Left ventricle myocardium inferior (tissue), 1 donor: ENCODE data around the gene VCAN. TPM values are rescaled to one million over a fixed set of nuclear protein-coding genes. Genes with fewer than 3 reads are reported as not detected.

Experiments used
- DNase-seq: peaks from one replicate; pipeline ENCODE4 v3.0.0-alpha.2; 2020
- H3K27ac ChIP-seq: fragments of 200-600 bp; replicated peaks from 2 replicates; pipeline ENCODE4 v1.8.0; 2021
- H3K27me3 ChIP-seq: fragments of 200-600 bp; 2 replicates; pipeline ENCODE4 v1.8.0; 2021; ENCODE audit warnings: low read depth
- H3K36me3 ChIP-seq: fragments of 200-600 bp; 2 replicates; pipeline ENCODE4 v1.8.0; 2021
- H3K4me1 ChIP-seq: fragments of 200-600 bp; 2 replicates; pipeline ENCODE4 v1.8.0; 2021
- H3K4me3 ChIP-seq: fragments of 200-600 bp; 2 replicates; pipeline ENCODE4 v1.8.0; 2021; ENCODE audit warnings: mild to moderate bottlenecking, moderate library complexity
- H3K9me3 ChIP-seq: fragments of 200-600 bp; replicated peaks from 2 replicates; pipeline ENCODE4 v1.8.0; 2021
- intact Hi-C: fragments of 100-400 bp; cut with micrococcal nuclease; formaldehyde crosslinking; loops from one replicate; pipeline ENCODE4 v1.11.0; 2022
- total RNA-seq: library from RNA; stranded (reverse); fragmentation: NEBNext Ultra II Directional; extraction: Animal tissue kit (Norgen Biotek cat#: 25700); gene quantifications from one replicate; pipeline ENCODE4 v1.2.1, GENCODE V29; 2021
- TF ChIP-seq, protein P1 (sequence below): fragments of 200-600 bp; IDR thresholded peaks from 2 replicates; pipeline ENCODE4 v1.8.0; 2021; ENCODE audit warnings: antibody characterized with exemption, mild to moderate bottlenecking, borderline replicate concordance
- donor health status: DM: no; HTN: yes; CAD: no; lungs with severe emphysema.

The VCAN gene
- total RNA-seq, 1 donor from 2014 or later, result 25.2 TPM

DNA sequence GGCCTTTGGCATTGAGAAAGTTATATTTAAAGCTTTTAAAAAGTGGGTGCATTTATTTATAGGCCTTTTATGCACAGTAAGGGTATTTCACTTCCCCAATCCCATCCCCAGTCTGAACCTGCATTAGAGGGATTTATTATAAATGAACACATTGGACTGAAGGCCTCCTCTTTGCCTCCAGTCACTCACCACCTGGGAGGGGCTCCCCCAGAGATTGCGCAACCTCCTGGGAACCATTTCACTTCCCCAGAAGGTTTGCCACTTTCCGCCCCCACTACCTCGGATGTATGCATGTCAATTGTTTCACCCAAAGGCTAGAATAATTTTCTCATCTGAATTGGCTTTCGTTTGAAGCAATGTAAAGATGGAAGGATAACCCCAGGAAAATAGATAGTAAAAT is 29.8 kb upstream of the VCAN start:
- Histone ChIP-seq H3K9me3 (peaks cover 4% of the 10 kb centered on the region), H3K27me3 (no peaks in the 10 kb centered on the region), H3K27ac (no peak overlapping the region), H3K4me1 (peaks cover 10% of the 10 kb centered on the region), H3K4me3 (no peak overlapping the region), H3K36me3 (no peaks in the 10 kb centered on the region)
- TF ChIP-seq, protein P1, sequence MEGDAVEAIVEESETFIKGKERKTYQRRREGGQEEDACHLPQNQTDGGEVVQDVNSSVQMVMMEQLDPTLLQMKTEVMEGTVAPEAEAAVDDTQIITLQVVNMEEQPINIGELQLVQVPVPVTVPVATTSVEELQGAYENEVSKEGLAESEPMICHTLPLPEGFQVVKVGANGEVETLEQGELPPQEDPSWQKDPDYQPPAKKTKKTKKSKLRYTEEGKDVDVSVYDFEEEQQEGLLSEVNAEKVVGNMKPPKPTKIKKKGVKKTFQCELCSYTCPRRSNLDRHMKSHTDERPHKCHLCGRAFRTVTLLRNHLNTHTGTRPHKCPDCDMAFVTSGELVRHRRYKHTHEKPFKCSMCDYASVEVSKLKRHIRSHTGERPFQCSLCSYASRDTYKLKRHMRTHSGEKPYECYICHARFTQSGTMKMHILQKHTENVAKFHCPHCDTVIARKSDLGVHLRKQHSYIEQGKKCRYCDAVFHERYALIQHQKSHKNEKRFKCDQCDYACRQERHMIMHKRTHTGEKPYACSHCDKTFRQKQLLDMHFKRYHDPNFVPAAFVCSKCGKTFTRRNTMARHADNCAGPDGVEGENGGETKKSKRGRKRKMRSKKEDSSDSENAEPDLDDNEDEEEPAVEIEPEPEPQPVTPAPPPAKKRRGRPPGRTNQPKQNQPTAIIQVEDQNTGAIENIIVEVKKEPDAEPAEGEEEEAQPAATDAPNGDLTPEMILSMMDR, result no peak
- no peak for DNase-seq
- intact Hi-C loops, result no loop called here

DNA sequence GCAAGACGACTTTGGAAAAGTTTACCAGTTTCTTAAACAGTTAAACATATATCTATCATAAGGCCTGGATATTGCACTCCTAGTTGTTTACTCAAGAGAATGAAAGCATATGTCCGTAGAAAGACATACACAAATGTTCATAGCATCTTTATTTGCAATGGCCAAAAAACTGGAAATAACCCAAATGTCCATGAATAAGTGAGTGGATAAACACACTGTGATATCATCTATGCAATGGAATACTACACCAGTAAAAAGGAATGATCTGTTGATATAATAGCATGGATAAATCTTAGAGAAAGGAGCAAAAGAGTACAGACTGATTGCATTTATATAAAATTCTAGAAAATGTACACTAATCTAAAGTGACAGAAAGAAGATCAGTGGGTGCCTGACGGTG is 28.0 kb upstream of the VCAN start:
- TF ChIP-seq, protein P1, result no peak
- no peaks in the 10 kb centered on the region for H3K9me3 ChIP-seq
- DNase-seq, result no peak
- H3K4me1 ChIP-seq, result peaks cover 12% of the 10 kb centered on the region
- no peak overlapping the region for H3K27ac ChIP-seq
- H3K36me3 ChIP-seq, result no peaks in the 10 kb centered on the region
- H3K4me3 ChIP-seq, result no peak overlapping the region
- H3K27me3 ChIP-seq, result no peaks in the 10 kb centered on the region
- intact Hi-C loops, result no loop called here

DNA sequence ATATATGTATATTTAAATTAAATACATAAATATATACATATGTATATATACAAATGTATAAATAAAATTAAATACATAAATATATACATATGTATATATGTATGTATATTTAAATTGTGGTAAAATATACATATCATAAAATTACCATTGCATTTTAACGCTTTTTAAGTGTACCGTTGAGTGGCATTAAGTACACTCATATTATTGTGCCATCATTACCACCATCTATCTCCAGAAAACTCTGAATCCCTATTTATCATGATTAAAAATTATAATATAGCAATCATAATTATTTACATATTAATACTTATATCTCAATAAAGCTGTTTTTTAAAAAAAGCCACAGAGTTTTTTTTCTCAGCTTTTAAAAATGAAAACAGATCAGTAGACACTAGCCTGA is 27.1 kb upstream of the VCAN start:
- Histone ChIP-seq H3K27ac (no peak overlapping the region), H3K27me3 (no peaks in the 10 kb centered on the region), H3K9me3 (no peaks in the 10 kb centered on the region), H3K4me3 (no peak overlapping the region), H3K4me1 (peaks cover 12% of the 10 kb centered on the region), H3K36me3 (no peaks in the 10 kb centered on the region)
- TF ChIP-seq, protein P1, result no peak
- no peak for DNase-seq
- intact Hi-C loops, result no loop called here

DNA sequence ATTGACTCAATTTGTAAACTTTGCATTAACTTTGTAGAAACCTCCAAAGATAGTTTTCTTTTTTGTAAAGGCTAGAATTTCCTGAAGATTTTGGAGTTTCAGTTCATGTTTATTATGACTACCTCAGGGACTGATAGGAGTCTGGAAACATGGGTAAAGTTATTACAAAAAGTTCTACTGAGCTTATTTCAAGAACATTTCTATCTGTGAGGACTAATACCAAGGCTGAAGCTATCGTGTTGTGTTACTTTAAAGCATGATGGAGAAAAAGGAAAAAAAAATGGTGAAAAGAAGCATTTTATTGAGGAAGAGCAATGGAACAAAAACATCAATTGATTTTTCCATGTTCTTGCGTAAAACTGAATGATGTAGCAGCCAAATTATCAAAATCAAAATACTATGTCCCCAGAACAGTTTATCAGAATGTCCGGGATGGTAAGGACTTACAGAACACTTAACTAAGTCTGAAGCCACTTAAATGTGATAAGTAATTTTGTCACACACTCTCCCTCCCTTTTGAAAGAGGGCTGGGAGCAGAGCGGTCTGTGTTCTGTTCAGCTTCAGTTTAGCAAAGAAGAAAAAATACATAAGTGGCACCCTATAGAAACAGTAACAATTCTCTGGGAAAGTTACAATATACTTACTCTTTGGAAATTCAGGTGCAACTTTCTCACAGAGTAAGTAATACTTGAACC is 25.1 kb upstream of the VCAN start:
- no peak overlapping the region for H3K27ac ChIP-seq
- H3K9me3 ChIP-seq, result no peaks in the 10 kb centered on the region
- H3K4me1 ChIP-seq, result peaks cover 15% of the 10 kb centered on the region
- DNase-seq, result no peak
- no peaks in the 10 kb centered on the region for H3K27me3 ChIP-seq
- H3K4me3 ChIP-seq, result no peak overlapping the region
- TF ChIP-seq, protein P1, result no peak
- H3K36me3 ChIP-seq, result no peaks in the 10 kb centered on the region
- intact Hi-C loops, result no loop called here

DNA sequence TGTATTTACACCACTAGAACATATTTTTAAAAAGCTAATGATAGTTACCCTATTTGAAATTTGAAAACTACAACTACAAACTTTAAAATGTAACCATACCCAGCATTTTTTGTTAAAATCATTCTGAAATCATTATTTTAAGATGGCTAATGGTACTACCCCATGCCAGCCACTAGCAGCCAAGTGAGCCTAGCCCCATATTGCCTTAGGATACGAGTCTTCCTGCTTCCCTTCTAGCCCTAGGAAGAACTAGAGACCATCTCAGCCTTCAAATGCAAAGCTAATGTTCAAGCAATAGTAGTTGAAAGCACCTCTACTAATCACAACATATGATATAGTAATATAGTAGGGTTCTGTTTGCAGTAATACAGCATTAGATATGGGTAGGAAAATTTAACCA is 24.0 kb upstream of the VCAN start:
- Histone ChIP-seq H3K36me3 (no peaks in the 10 kb centered on the region), H3K27me3 (no peaks in the 10 kb centered on the region), H3K27ac (no peak overlapping the region), H3K9me3 (no peaks in the 10 kb centered on the region), H3K4me3 (no peak overlapping the region), H3K4me1 (peaks cover 15% of the 10 kb centered on the region)
- DNase-seq, result no peak
- intact Hi-C loops, result no loop called here
- TF ChIP-seq, protein P1, result no peak
